ENCODE results near the gene SHD. TPM values are rescaled to one million over a fixed set of nuclear protein-coding genes. Genes with fewer than 3 reads are reported as not detected.
A peak's percentile ranks its signal among the peaks of the same experiment; 100 is the strongest.

The SHD gene
- total RNA-seq, 1 experiment from 2014 or later = not detected

DNA sequence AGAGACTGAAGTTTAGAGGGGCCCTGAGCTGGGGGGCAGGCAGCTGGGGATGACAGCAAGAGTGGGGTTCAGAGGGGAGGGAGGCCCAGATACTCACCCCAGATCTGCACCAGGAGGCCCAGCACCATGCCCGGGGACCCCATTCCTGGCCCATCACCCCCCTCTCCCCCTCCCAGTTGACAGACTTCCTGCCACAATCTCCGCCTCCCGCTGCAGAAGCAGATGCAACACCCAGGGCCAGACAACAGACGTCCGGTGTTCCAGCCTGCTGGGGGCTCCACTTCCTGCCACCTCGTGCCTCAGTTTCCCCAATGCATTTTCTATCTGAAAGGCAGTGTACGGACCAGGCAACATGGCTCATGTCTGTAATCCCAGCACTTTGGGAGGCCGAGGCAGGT, 23.2 kb downstream of the SHD start, which contains the start of gene TMIGD2:
Gene TMIGD2 (minus strand): TSS at position 147 of the 398 bp plus-strand sequence. CDS start 4 bp downstream, at position 143.
- Histone ChIP-seq H3K9me3 (ENCODE audit: low read depth, low read length, poor library complexity, severe bottlenecking) (no peaks in the 10 kb centered on the region), H3K4me1 (ENCODE audit: insufficient read depth, low read length, poor library complexity, severe bottlenecking) (no peaks in the 10 kb centered on the region), H3K4me3 (ENCODE audit: low read depth, low read length, poor library complexity, severe bottlenecking) (no peak within 1 kb of the TSS), H3K27ac (ENCODE audit: low read depth, low read length, poor library complexity, severe bottlenecking) (no peak within 1 kb of the TSS), H3K36me3 (ENCODE audit: insufficient read depth, low read length, poor library complexity, severe bottlenecking) (no peaks in the 10 kb centered on the region), H3K27me3 (replicated peaks; ENCODE audit: insufficient read depth, low read depth, low read length, poor library complexity) (no peaks in the 10 kb centered on the region)
- CTCF ChIA-PET = no interaction called here
- intact Hi-C loops (cut with micrococcal nuclease; ENCODE audit: unreplicated experiment) = no loop called here
- no TSS peak for BruUV-seq (replicated peaks)
- POLR2A ChIA-PET (ENCODE audit: low non-redundant PET) = no interaction called here
- TF ChIP-seq, protein P1, sequence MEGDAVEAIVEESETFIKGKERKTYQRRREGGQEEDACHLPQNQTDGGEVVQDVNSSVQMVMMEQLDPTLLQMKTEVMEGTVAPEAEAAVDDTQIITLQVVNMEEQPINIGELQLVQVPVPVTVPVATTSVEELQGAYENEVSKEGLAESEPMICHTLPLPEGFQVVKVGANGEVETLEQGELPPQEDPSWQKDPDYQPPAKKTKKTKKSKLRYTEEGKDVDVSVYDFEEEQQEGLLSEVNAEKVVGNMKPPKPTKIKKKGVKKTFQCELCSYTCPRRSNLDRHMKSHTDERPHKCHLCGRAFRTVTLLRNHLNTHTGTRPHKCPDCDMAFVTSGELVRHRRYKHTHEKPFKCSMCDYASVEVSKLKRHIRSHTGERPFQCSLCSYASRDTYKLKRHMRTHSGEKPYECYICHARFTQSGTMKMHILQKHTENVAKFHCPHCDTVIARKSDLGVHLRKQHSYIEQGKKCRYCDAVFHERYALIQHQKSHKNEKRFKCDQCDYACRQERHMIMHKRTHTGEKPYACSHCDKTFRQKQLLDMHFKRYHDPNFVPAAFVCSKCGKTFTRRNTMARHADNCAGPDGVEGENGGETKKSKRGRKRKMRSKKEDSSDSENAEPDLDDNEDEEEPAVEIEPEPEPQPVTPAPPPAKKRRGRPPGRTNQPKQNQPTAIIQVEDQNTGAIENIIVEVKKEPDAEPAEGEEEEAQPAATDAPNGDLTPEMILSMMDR (conservative IDR thresholded peaks at IDR 0.05; ENCODE audit: low read depth, low read length) = no peak
- no peak for TF ChIP-seq EZH2 (IDR thresholded peaks at IDR 0.05; ENCODE audit: borderline replicate concordance, low read depth, low read length, poor library complexity, severe bottlenecking)
- no peak for DNase-seq (ENCODE audit: low spot score)

DNA sequence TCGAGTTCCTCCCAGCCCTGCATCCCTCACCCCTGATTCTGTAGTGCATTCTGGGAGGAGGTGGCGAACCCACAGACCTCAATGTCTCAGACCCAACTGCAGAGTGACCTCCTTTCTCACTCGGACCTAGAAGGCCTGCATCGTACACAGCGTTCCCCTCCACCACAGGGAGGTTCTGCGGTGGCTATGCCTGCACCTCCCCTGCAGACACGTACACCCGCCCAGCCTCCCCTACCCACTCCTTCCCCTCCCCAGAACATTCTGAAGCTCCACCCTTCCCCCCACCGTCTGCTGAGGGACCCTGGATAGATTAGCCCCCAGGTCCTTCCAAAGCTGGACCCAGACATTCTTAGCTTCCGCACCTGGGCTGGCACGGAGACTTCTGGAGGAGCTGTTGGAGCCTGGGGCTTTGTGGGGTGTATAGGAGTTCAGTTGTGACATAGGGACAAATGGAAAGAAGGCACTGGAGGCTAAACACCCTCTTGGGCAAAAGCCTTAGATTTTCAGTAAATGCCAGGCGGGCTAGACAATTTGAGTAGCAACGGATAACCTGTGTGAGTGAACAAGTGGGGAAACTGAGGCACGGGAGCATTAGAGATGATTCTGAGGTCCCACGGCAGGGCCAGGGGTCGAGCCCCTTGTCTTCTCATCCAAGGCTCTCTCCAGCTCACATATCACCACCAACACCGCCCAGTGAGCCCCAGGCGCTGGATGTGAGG, 24.9 kb downstream of the SHD start:
- Histone ChIP-seq H3K9me3 (ENCODE audit: low read depth, low read length, poor library complexity, severe bottlenecking) (no peaks in the 10 kb centered on the region), H3K4me1 (ENCODE audit: insufficient read depth, low read length, poor library complexity, severe bottlenecking) (no peaks in the 10 kb centered on the region), H3K27ac (ENCODE audit: low read depth, low read length, poor library complexity, severe bottlenecking) (no peak overlapping the region), H3K27me3 (replicated peaks; ENCODE audit: insufficient read depth, low read depth, low read length, poor library complexity) (no peaks in the 10 kb centered on the region), H3K4me3 (ENCODE audit: low read depth, low read length, poor library complexity, severe bottlenecking) (peak overlapping the region; percentile 46), H3K36me3 (ENCODE audit: insufficient read depth, low read length, poor library complexity, severe bottlenecking) (no peaks in the 10 kb centered on the region)
- POLR2A ChIA-PET (ENCODE audit: low non-redundant PET) = no interaction called here
- no peak for DNase-seq (ENCODE audit: low spot score)
- no peak for TF ChIP-seq EZH2 (IDR thresholded peaks at IDR 0.05; ENCODE audit: borderline replicate concordance, low read depth, low read length, poor library complexity, severe bottlenecking)
- TF ChIP-seq, protein P1 (conservative IDR thresholded peaks at IDR 0.05; ENCODE audit: low read depth, low read length) = no peak
- CTCF ChIA-PET = no interaction called here
- intact Hi-C loops (cut with micrococcal nuclease; ENCODE audit: unreplicated experiment) = no loop called here
- BruUV-seq (replicated peaks) = no TSS peak

DNA sequence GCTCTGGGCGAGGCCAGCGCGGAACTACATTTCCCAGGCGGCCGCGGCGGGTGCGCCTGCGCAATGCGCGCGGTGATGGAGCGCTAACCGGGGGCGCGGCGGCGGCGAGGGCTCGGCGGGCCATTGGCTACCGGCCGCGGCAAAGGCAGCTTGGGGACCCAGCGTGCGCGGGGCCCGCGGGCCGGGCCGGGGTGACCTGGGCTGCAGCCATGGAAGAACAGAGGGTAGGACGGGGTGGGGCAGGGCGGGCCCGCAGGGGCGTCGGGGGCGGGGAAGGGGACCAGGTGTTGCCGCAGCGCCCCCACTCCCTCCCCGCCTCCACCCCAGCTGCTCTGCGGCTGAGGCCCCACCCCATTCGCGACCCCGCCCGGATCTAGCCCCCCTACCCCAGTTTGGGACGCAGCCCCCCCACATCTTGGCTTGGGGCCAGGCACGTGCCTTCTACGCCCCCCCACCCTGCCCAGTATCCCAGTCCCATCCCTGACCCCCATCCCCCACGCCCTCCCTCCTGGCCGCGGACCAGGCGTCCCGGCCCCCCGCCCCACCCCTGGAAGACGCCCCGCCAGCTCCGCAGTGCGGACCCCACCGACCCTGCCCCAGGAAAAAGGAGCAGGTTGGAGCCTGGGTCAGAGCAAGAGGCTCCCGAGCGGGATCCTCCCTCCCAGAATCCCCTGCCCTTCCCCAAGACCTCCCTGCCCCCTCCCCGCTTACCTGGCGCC, 25.6 kb downstream of the SHD start, which contains the start of gene FSD1:
Gene FSD1 (plus strand): TSS at position 61 of the 719 bp plus-strand sequence. CDS start 149 bp downstream, at position 210.
- Histone ChIP-seq H3K27ac (ENCODE audit: low read depth, low read length, poor library complexity, severe bottlenecking) (no peak within 1 kb of the TSS), H3K36me3 (ENCODE audit: insufficient read depth, low read length, poor library complexity, severe bottlenecking) (no peaks in the 10 kb centered on the region), H3K27me3 (replicated peaks; ENCODE audit: insufficient read depth, low read depth, low read length, poor library complexity) (no peaks in the 10 kb centered on the region), H3K9me3 (ENCODE audit: low read depth, low read length, poor library complexity, severe bottlenecking) (no peaks in the 10 kb centered on the region), H3K4me3 (ENCODE audit: low read depth, low read length, poor library complexity, severe bottlenecking) (peak within 1 kb of the TSS; percentile 46), H3K4me1 (ENCODE audit: insufficient read depth, low read length, poor library complexity, severe bottlenecking) (no peaks in the 10 kb centered on the region)
- ChIA-PET CTCF (no interaction called here), POLR2A (ENCODE audit: low non-redundant PET) (no interaction called here)
- peak; percentile 86 for DNase-seq (ENCODE audit: low spot score)
- no peak for TF ChIP-seq EZH2 (IDR thresholded peaks at IDR 0.05; ENCODE audit: borderline replicate concordance, low read depth, low read length, poor library complexity, severe bottlenecking)
- TF ChIP-seq, protein P1 (conservative IDR thresholded peaks at IDR 0.05; ENCODE audit: low read depth, low read length) = no peak
- intact Hi-C loops (cut with micrococcal nuclease; ENCODE audit: unreplicated experiment) = no loop called here
- BruUV-seq (replicated peaks) = no TSS peak
